Endothelial cell of hepatic sinusoid (primary cell): ENCODE measurements around the gene IREB2.

ENCODE experiments used
- in situ Hi-C: cut with HindIII; loops from 2 replicates; pipeline ENCODE4 v1.10.0; 2017; ENCODE audit warnings: low sequenced_read_pairs

Gene IREB2

DNA sequence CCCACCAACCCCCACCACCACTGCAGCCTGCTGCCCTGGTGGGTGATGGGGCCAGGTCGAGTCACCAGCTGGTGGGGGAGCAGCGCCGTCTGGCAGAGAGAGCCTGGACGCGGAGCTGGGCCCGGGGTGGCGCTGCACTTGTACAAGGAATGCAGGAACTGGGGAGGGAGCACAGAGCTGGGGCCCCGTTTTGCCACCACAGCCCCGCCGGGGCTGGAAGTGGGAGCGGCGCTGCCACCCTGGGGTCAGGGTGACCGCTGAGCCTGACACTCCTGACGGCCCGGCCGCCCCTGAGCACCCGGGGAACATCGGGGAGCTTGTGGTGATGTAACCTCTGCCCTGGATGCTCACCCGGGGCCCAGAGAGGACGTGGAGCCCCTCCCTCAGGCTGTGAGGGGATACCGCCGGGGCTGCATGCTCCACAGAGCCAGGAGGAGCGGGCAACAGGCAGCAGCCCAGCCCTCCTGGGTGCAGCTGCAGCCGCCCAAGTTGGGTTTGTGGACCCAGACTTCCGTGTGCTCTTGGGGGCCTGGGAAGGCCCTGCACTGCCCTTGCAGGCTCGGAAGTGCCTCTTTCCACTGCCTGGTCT lies 32.6 kb upstream of the IREB2 start:
- in situ Hi-C loops = no loop called here

DNA sequence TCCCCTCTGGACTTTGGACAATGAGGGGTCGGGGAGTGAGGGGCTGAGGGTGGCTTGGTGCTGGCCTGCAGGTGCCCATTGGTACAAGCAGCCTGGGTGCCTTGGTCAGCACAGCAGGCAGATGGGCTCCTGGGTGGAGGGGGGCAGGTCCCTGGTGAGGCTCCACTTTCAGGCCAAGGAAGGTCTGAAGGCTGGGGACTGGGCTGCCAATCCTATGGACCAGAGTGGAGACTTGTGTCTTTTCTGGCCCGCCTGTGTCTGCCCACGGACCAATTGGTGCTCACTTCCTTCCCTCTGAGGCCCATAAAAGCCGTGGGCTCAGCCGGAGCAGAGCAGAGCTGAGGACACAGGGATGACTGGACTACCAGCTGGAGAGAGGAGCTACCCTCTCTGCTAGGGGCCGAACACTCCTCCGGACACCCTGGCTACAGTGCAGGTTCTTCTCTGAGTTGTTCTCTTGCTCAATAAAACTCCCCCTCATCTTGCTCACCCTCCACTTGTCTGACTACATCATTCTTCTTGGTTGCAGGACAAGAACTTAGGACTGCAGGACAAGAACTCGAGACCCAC lies 31.9 kb upstream of the IREB2 start:
- in situ Hi-C loops = no loop called here

DNA sequence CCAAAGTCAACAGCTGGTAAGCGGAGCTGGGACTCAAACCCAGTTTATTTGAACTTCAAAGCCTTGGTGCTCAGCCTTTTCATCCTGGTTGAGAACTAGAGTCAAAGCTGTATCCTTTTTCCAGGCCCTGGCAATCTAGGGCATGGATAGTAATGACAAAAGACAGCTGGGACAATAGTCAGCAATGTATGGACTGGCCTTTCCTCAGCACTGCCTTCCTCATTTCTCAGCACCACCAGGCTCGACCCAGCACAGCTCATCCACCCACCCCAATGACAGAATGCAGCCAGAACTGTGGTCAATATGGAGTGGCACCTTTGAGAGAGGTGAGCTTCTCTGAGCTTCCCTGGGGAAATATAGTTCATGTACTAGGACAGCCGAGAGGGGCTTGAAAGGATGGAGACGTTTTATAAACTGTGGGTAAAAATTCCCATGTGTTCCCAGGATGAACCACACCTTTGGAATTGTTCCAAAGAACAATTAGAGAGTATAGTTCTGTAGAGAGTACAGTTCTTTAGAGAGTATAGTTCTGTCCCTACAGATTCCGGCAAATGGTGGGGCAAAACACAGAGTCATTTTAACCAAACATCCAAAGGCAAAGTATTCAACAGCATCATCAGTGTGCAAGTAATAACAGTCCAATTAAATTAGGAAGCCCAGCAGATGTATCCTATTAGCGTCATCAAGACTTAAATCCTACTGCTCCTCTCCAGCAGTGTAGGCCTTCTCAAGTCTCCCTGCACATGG lies 30.2 kb upstream of the IREB2 start:
- in situ Hi-C loops = no loop called here

DNA sequence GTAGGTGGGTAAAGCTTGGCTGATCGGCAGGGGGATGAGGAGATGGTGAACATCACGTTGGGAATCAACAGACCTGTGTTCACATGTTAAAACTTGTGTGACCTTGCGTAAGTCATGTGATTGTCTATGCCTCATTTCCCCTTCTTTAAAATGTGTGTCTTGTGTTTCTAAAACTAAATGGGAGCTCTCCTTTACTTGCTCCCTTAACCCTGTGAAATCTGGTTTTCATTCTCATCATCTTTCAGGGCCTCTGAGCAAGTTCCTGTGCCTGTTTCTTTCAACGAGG lies 29.7 kb upstream of the IREB2 start:
- in situ Hi-C loops = no loop called here

DNA sequence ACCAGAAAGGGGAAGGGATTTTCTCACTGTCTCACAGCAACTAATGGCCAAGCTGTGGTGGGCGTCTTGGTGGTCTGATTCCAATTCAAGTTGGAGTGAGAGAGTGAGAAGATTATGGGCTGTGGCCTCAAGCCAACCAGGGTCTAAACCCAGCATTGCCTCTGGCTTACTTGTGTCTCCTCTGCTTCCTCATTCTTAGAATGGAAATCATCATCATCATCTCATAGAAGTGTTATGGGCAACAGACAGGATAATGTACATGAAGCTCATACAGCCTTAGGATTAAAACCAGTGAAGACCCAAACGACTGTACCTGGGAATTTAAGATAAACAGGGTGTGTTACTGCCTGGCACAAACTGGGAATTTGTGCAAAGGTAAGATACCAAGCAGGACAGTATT lies 29.1 kb upstream of the IREB2 start:
- in situ Hi-C loops = no loop called here

DNA sequence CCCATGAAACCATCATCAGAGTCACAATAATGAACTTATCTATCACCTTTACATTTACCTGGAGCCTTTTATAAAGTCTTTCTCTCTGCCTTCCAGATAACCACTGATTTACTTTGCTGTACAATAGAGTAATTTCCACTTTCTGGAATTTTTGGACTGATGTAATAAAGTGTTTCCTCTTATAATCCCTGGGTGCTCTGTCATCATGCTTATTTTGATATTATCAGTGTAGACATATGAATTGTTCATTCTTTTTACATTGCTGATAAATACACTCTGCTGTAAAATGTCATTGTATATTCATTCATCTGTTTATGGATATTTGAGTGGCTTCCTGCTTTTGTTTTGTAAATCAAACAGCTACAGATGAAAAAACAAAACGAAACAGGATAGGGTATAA lies 27.0 kb upstream of the IREB2 start:
- in situ Hi-C loops = no loop called here

DNA sequence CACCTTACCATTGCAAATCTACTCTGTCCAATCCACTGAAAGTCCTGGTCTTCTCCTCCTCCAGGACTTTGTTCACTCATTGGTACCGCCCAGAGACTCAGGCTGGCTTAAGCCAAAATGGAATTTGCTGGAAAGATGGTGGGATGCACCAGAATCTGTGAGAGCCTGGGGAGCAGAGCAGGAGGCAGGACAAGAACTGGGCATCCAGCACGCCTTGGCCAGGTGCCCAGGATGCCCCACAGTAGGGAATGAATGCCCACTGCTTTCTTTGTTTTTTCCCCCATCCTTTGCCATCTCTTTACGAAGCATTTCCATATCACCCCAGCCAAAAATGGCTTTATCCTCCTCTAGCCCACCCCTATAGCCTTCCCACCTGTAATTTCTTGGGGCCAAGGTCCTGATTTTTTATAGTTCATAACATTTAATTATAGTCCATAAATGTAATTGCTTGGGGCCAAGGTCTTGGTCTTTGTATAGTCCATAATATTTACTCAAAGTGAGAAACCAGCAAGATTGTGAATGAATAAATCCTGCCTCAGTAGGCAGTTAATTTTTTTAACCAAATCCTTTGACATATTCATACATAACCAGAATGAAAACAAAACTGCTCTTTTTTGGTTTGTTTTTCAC lies 23.3 kb upstream of the IREB2 start:
- in situ Hi-C loops = loop anchor here (5.0 kb wide), 1 partner anchor 67 kb away; no protein-coding TSS in a partner anchor

DNA sequence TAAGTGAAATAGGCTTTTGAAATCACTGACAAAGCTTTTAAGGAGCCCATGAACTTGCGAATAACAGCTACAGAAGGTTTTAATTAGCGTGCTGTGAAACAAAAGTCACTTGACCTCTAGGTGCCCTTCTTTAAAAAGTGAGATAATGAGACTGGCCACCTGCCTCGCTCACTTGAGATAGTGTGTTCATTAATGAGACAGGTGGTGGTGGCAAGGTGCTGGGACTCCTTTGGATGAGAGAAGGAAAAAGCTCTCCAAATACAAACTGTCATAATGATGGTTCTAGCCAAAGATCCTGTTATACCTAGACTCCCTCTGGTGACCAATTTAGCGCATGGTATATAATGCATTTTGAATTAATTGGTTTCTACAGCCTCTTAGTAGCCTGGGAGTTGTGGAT lies 22.7 kb upstream of the IREB2 start:
- in situ Hi-C loops = loop anchor here (5.0 kb wide), 1 partner anchor 68 kb away; no protein-coding TSS in a partner anchor

DNA sequence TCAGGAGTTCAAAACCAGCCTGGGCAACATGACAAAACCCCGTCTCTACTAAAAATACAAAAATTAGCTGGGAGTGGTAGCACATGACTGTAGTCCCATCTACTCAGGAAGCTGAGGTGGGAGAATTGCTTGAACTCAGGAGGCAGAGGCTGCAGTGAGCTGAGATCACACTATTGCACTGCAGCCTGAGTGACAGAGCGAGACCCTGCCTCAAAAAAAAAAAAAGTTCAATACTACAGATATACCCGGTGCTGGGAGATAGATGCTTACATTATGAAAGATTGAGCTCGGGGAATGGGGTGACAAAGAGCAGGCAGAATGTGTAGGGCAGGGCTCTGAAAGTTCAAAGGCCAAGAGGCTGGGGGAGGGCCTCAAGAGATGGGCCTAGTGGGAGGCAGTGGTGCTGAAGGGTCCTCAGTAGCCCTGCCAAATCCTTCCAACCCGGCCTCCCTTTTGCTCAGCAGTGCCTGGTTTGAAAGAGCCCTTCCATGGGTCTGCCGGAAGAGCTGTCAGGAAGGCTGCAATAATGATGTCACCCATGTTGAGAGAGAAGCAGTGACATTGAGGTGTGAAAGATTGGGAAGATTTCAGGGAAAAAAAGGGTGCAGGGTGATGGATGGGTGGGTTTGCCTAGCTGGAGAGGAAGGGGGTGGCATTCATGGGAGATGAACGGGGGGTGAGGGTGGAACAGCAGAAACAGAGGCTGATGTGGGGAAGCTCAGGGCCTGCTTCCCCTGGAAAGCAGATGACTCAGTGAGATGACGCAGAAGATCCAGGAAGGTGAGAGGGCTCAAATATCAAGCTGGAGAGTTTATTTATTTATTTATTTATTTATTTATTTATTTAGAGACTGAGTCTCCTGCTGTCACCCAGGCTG lies 20.0 kb upstream of the IREB2 start:
- in situ Hi-C loops = loop anchor here (5.0 kb wide), 1 partner anchor 71 kb away; no protein-coding TSS in a partner anchor

DNA sequence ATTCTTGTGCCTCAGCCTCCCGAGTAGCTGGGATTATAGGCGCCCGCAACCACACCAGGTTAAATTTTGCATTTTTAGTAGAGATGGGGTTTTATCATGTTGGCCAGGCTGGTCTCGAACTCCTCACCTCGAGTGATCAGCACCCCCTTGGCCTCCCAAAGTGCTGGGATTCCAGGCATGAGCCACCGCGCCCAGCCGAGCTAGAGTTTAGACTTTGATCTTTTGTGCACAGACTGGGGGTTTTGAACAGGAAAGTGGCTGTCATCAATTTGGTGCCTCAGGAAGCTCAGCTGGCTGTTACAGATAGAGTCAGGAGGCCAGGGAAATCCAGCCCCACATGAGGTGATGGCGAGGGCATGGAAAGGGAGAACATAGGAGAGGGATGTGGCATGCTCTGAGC lies 19.3 kb upstream of the IREB2 start:
- in situ Hi-C loops = loop anchor here (5.0 kb wide), 1 partner anchor 71 kb away; no protein-coding TSS in a partner anchor

DNA sequence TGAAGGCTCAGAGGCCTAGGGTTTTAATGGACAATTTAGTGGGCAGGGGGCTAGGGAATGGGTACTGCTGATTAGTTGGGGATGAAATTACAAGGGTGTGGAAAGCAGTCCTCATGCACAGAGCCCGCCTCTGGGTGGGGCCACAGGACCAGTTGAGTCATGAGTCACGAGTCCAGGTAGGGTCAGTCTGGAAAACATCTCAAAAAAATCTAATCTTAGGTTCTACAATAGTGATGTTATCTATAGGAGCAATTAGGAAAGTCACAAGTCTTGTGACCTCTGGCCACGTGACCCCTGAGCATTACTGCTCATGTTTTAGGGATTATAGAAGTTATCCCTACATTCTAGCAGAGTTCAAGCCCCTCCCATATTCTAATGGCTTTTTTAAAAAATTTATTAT lies 18.6 kb upstream of the IREB2 start:
- in situ Hi-C loops = loop anchor here (5.0 kb wide), 1 partner anchor 72 kb away; no protein-coding TSS in a partner anchor

DNA sequence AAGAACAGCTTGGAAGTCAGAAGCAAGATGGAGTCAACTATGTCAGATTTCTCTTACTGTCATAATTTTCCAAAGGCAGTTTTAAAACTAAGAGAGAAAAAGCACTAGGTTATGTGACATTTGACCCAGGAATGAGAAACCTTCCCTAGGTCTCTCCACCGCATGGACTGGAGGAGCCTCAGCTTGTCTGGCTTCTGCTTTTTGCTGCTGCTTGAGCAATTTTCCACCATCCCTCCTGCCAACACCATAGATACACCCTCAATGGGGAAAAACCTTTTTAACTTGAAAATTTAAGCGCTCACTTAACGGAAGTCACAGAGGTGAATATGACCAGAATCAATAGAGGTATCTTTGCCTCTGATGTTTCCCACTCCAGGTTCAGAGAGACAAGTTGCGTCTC lies 17.8 kb upstream of the IREB2 start:
- in situ Hi-C loops = no loop called here

DNA sequence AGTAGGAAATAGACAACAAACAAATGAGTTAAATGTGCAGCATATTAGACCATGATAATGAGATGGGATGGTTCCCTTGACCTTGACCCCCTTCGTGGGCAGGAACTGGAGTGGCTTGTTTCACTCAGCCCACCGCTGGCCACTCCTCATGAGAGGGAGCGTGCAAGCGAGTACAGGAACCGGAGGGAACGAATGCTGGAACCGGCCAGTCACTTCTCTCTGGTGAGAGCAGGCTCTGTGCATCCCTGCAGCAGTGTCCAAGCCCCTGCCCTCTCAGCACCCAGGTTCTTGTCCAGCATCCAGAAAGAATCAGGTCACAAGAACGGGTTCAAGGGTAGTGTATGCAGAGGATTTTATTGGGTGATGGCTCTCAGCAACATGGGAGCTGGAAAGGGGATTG lies 17.2 kb upstream of the IREB2 start:
- in situ Hi-C loops = no loop called here

DNA sequence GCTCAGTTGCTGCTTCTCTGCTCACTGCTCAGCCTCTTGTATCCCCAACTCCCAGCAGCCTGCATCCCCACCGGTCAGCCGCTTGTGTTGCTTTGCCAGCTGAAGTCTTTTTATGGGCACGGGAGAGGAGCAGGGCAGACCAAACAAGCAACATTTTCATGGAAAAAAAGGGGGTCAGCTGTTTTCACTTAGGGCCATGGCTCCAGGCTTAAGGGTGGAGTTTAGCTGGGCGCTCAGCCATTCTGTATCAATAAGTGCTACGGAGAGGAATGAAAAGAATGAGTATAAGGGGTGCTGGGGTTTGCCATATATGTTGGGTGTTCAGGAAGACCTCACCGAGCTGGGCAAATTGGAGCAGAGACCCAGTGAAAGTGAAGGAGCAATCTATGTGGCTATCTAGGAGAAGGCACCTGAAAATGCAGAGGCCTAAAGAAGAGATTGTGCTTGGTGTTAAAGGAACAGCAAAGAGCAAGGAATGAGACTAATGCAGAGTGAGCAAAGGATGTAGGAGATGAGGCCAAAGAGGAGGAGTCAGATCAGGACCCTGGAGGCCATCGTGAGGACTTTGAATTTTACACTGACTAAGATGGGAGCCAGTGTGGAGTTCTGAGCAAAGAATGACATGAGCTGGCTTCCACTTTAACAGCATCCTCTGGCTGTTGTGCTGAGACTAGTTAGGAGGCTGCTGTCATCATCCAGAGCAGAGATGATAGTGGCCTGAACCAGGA lies 16.6 kb upstream of the IREB2 start:
- in situ Hi-C loops = no loop called here

DNA sequence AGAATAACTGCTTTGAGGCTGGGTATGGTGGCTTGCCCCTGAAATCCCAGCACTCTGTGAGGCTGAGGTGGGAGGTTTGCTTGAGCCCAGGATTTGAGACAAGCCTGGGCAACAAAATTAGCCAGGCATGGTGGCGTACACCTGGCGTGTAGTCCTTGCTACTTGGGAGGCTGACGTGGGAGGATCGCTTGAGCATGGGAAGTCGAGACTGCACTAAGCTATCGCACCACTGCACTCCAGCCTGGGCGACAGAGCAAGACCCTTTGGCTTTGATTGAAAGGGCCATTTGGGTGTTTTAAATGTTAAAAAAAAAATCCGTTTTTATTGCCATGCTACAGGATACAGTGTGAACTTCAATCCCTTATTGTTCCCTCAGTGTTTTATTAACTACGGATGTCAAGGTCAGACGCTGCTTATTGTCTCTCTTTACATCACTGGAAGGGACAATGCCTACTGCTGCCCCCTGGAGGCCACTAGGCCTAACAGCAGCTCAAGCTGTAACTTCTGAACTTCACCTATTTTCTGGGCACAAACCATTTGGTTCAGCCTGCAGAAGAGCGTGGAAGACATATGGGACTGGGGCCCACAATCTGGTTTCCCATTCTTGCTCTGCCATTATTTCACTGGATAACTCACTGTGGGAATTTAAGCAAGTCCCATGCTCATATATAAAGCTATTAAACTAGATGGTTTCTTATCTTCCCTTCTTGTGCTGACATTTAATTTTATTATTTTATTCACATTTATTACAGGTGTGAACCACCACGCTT lies 15.3 kb upstream of the IREB2 start:
- in situ Hi-C loops = no loop called here

DNA sequence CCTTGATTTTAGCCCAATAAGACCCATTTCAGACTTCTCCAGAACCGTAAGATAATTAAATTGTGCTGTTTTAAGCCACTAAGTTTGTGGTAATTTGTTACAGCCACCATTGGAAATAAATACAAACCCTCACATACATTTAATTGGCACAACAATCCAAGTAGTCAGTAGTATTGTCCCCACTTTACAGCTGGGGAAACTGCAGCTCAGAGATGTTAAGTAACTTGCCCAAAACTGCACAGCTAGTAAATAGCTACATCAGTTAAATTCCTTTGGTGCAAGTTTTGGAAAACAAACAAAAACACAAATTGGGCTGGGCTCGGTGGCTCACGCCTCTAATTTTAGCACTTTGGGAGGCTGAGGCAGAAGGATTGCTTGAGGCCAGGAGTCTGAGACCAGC lies 13.3 kb upstream of the IREB2 start:
- in situ Hi-C loops = no loop called here

DNA sequence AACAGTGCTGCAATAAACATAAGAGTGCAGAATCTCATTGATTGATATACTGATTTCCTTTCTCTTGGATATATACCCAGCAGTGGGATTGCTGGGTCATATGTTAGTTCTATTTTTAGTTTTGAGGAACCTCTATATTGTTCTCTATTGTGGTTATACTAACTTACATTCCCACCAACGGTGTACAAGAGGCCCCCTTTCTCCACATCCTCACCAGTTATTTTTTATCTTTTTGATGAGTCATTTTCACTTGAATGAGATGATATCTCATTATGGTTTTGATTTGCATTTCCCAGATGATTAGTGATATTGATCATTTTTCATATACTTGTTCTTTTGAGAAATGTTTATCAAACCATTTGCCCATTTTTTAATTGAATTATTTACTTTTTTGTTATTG lies 12.4 kb upstream of the IREB2 start:
- in situ Hi-C loops = no loop called here

DNA sequence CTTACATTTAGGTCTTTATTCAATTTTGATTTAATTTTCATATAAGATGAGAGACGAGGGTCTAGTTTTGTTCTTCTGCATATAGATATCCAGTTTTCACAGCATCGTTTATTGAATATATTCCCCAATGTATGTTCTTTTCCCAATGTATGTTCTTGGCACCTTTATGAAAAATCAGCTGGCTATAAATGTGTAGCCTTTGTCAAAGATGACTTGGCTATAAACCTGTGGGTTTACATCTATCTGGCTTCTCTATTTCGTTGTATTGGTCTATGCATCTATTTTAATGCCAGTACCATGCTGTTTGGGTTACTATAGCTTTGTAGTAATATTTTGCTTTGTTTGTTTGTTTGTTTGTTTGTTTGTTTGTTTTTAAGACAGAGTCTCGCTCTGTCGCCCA lies 11.7 kb upstream of the IREB2 start:
- in situ Hi-C loops = no loop called here

DNA sequence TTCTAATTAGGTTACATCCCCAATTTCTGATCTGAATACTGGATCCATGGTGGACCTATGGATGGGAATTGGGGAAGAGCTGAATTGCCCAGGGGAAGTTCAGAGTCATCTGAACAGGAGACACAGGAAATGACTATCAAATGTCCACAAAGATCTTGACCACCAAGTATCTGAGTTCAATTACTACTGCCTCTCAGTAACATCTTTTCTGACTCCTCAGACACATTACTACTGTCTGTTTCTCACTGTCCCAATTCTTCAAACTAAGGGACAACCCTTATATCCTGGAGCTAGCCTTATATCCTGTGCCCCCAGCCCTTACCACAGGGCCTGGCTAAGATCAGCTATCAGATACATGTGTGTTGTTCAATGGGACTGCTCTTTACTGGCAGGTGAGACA lies 10.1 kb upstream of the IREB2 start:
- in situ Hi-C loops = no loop called here

DNA sequence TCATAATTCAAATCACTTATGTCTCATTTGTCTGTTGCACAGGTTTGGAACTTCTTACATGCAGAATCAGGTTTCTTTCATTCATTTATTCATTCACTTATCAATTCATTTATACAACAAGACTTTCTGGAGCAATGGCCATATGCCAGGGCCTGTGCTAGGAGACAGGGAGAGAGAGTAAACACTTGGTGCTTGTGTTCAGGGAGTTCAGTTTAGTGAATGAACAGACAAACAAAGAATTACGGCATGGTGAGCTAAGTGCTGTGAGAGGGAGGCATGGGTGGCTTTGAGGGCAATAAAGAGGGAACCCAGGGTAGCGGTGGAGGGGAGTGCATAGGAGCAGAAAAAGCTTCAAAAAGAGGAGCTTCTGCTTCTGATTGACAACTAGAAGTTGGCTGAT lies 8.5 kb upstream of the IREB2 start:
- in situ Hi-C loops = no loop called here
